ENCODE measurements around the gene KCNJ8.

DNA sequence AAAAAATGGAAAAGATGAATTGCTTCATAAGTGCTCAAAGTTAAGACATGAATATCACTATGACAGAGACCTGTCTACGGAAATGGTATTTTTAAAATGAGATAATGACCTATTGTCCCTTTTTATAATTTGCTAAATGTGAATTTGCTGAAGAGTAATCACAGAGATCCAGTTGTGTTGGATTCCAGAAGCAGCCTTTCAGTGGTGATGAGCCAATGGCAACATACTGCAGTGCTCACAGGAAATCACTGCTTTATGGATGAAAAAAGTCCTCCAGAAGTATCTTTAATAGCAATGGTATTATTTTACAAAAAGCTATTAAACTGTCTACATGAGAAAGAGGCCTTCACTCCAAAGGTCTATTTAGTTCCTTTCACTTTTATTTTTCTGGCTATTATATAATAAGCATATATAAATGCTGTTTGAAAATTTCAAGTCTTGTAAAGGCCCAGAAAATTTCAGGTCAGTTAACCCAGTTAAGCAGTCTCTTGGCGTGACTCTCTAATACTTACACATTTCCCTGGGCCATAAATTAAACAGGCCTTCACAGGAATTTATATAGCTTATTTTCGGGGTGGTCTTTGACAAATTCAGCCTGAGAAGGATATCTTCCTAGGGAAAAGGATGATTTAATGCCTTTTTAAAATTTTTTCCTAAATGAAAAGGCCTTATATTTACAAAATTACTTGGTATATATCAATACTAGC, 55.4 kb downstream of the KCNJ8 start:
- TF ChIP-seq, protein P1, sequence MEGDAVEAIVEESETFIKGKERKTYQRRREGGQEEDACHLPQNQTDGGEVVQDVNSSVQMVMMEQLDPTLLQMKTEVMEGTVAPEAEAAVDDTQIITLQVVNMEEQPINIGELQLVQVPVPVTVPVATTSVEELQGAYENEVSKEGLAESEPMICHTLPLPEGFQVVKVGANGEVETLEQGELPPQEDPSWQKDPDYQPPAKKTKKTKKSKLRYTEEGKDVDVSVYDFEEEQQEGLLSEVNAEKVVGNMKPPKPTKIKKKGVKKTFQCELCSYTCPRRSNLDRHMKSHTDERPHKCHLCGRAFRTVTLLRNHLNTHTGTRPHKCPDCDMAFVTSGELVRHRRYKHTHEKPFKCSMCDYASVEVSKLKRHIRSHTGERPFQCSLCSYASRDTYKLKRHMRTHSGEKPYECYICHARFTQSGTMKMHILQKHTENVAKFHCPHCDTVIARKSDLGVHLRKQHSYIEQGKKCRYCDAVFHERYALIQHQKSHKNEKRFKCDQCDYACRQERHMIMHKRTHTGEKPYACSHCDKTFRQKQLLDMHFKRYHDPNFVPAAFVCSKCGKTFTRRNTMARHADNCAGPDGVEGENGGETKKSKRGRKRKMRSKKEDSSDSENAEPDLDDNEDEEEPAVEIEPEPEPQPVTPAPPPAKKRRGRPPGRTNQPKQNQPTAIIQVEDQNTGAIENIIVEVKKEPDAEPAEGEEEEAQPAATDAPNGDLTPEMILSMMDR (IDR thresholded peaks at IDR 0.05; ENCODE audit: insufficient read depth, low read length) = no peak
- TF ChIP-seq, protein P2, sequence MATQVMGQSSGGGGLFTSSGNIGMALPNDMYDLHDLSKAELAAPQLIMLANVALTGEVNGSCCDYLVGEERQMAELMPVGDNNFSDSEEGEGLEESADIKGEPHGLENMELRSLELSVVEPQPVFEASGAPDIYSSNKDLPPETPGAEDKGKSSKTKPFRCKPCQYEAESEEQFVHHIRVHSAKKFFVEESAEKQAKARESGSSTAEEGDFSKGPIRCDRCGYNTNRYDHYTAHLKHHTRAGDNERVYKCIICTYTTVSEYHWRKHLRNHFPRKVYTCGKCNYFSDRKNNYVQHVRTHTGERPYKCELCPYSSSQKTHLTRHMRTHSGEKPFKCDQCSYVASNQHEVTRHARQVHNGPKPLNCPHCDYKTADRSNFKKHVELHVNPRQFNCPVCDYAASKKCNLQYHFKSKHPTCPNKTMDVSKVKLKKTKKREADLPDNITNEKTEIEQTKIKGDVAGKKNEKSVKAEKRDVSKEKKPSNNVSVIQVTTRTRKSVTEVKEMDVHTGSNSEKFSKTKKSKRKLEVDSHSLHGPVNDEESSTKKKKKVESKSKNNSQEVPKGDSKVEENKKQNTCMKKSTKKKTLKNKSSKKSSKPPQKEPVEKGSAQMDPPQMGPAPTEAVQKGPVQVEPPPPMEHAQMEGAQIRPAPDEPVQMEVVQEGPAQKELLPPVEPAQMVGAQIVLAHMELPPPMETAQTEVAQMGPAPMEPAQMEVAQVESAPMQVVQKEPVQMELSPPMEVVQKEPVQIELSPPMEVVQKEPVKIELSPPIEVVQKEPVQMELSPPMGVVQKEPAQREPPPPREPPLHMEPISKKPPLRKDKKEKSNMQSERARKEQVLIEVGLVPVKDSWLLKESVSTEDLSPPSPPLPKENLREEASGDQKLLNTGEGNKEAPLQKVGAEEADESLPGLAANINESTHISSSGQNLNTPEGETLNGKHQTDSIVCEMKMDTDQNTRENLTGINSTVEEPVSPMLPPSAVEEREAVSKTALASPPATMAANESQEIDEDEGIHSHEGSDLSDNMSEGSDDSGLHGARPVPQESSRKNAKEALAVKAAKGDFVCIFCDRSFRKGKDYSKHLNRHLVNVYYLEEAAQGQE (IDR thresholded peaks at IDR 0.05; ENCODE audit: insufficient replicate concordance, low read depth) = no peak
- TF ChIP-seq POLR2AphosphoS5 (IDR thresholded peaks at IDR 0.05; ENCODE audit: low read depth) (no peak), GABPA (IDR thresholded peaks at IDR 0.05; ENCODE audit: low read depth) (no peak), SPI1 (IDR thresholded peaks at IDR 0.05; ENCODE audit: borderline replicate concordance, low read depth) (no peak)

Data from HL-60 (cell line).